Panc1 (cell line): ENCODE measurements around the gene MT1H. TPM values are rescaled to one million over a fixed set of nuclear protein-coding genes. Genes with fewer than 3 reads are reported as not detected.

Experiments used
- ATAC-seq: fragments of 200-7000 bp; cut with Tn5 transposase; 2 replicates; pipeline ENCODE4 v1.9.1; 2020; ENCODE audit warnings: mild to moderate bottlenecking, moderate library complexity
- BruUV-seq: library from RNA; stranded (reverse); fragments of 400-500 nt; replicated peaks from 2 replicates; lab custom pipeline; 2021; lab: Mats Ljungman, UMichigan
- CTCF ChIA-PET: fragments of 300-600 bp; sonication (Branson Sonifier 250); formaldehyde crosslinking; loops from one replicate; lab custom pipeline; 2022; ENCODE audit warnings: antibody characterized with exemption; lab: Charles Lee
- POLR2A ChIA-PET: fragments of 300-600 bp; sonication (Branson Sonifier 250); formaldehyde crosslinking; loops from one replicate; lab custom pipeline; 2022; ENCODE audit warnings: antibody characterized with exemption; lab: Charles Lee
- DNase-seq: peaks from one replicate; pipeline ENCODE4 v3.0.0-alpha.2; 2010; ENCODE audit warnings: low read depth, low spot score
- H3K27ac ChIP-seq: 2 replicates; pipeline ENCODE4 v1.5.1; 2011; ENCODE audit warnings: mild to moderate bottlenecking, low read length, inconsistent platforms
- H3K27me3 ChIP-seq: fragments of 200-500 bp; sonication (Bioruptor generic); 2 replicates; pipeline ENCODE4 v1.6.0; 2014; ENCODE audit warnings: low read length, inconsistent platforms; ENCODE audit not compliant: control insufficient read depth, insufficient read depth
- H3K36me3 ChIP-seq: fragments of 200-500 bp; sonication (Bioruptor generic); 2 replicates; pipeline ENCODE4 v1.5.1; 2014; ENCODE audit warnings: inconsistent platforms, mild to moderate bottlenecking, low read length, moderate library complexity; ENCODE audit not compliant: control insufficient read depth, insufficient read depth
- H3K4me1 ChIP-seq: 2 replicates; pipeline ENCODE4 v1.5.1; 2011; ENCODE audit warnings: inconsistent platforms, mild to moderate bottlenecking, low read length, moderate library complexity; ENCODE audit not compliant: control insufficient read depth, insufficient read depth
- H3K4me3 ChIP-seq, 2 experiments: 2 replicates each; pipeline ENCODE4 v1.5.1; 2011 to 2012; ENCODE audit warnings: low read depth in 2 of 2, low read length in 2 of 2, mild to moderate bottlenecking in 2 of 2, inconsistent platforms in 1 of 2, moderate library complexity in 1 of 2
- H3K9me3 ChIP-seq: fragments of 200-500 bp; sonication (Bioruptor generic); 2 replicates; pipeline ENCODE4 v1.5.1; 2014; ENCODE audit warnings: low read depth, mild to moderate bottlenecking, inconsistent platforms, low read length, moderate library complexity; ENCODE audit not compliant: control insufficient read depth, insufficient read depth
- POLR2AphosphoS5 ChIP-seq: IDR thresholded peaks from 2 replicates; pipeline ENCODE4 v1.6.1; 2012; ENCODE audit warnings: mild to moderate bottlenecking, low read depth, low read length, moderate library complexity
- REST ChIP-seq, 2 experiments: IDR thresholded peaks; 2 replicates each; pipeline ENCODE4 v1.6.1; 2011 to 2012; ENCODE audit warnings: low read depth in 2 of 2, control low read depth in 1 of 2, low read length in 1 of 2, mild to moderate bottlenecking in 1 of 2, moderate library complexity in 1 of 2; ENCODE audit not compliant: insufficient read depth in 1 of 2
- SIN3A ChIP-seq: IDR thresholded peaks from 2 replicates; pipeline ENCODE4 v1.6.1; 2012; ENCODE audit warnings: low read depth, mild to moderate bottlenecking, low read length, moderate library complexity, borderline replicate concordance; ENCODE audit not compliant: insufficient read depth
- TCF7L2 ChIP-seq: IDR thresholded peaks from 2 replicates; pipeline ENCODE4 v1.6.1; 2011; ENCODE audit warnings: mild to moderate bottlenecking, low read depth, low read length, inconsistent platforms
- in situ Hi-C: cut with HindIII; loops from 2 replicates; pipeline ENCODE4 v1.10.0; 2016; ENCODE audit warnings: low sequenced_read_pairs, low pct_unique_long_range_greater_than_20kb
- intact Hi-C: fragments of 100-400 bp; cut with micrococcal nuclease; formaldehyde crosslinking; loops from one replicate; pipeline ENCODE4 v1.10.0; 2022; ENCODE audit not compliant: unreplicated experiment
- total RNA-seq: library from RNA; stranded (reverse); gene quantifications from one replicate; pipeline ENCODE4 v1.2.1, GENCODE V29; 2021; ENCODE audit not compliant: unreplicated experiment
- TF ChIP-seq, protein P1 (sequence below): fragments of 450-650 bp; IDR thresholded peaks from 2 replicates; pipeline ENCODE4 v1.5.1; 2017; ENCODE audit warnings: mild to moderate bottlenecking

MT1H gene
- total RNA-seq, 1 experiment from 2014 or later: not detected

DNA sequence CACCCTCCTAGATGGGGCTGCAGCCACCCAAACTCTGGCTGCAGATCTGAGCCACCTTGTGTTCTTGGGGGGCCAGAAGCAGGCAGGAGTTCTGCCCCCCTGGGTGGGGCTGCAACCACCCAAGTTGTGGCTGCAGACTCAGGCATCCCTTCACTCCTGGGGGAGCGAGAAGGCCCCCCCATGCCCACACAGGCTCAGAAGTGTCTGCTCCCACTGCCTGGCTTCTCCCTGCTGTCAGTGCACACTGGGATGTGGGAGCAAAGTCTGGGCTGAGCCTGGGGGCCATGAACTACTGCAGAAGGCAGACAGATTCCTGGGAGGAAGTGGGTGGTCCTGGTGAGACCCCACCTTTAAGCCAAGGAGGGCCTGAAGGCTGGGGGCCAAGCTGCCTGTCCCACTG is 25.6 kb downstream of the MT1H start:
- DNase-seq (no peak), ATAC-seq (no peak)
- Histone ChIP-seq H3K27me3 (no peaks in the 10 kb centered on the region), H3K27ac (no peak overlapping the region), H3K4me1 (no peaks in the 10 kb centered on the region), H3K9me3 (peaks cover 3% of the 10 kb centered on the region; the same call in 1 of the 2 replicates), H3K36me3 (no peaks in the 10 kb centered on the region), H3K4me3 (no peak overlapping the region)
- ChIA-PET CTCF (no interaction called here), POLR2A (no interaction called here)
- TF ChIP-seq, protein P1, sequence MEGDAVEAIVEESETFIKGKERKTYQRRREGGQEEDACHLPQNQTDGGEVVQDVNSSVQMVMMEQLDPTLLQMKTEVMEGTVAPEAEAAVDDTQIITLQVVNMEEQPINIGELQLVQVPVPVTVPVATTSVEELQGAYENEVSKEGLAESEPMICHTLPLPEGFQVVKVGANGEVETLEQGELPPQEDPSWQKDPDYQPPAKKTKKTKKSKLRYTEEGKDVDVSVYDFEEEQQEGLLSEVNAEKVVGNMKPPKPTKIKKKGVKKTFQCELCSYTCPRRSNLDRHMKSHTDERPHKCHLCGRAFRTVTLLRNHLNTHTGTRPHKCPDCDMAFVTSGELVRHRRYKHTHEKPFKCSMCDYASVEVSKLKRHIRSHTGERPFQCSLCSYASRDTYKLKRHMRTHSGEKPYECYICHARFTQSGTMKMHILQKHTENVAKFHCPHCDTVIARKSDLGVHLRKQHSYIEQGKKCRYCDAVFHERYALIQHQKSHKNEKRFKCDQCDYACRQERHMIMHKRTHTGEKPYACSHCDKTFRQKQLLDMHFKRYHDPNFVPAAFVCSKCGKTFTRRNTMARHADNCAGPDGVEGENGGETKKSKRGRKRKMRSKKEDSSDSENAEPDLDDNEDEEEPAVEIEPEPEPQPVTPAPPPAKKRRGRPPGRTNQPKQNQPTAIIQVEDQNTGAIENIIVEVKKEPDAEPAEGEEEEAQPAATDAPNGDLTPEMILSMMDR: no peak
- no peak for TF ChIP-seq POLR2AphosphoS5
- no peak for TF ChIP-seq TCF7L2
- no peak for TF ChIP-seq SIN3A
- TF ChIP-seq REST (IDR thresholded peaks at IDR 0.05; ENCODE audit: insufficient read depth in 1 of 2, low read depth in 2 of 2, low read length in 1 of 2): no peak
- in situ Hi-C loops (no loop called here), intact Hi-C loops (no loop called here)
- no TSS peak for BruUV-seq

- intact Hi-C loops: no loop called here
- POLR2A ChIA-PET: no interaction called here
- ATAC-seq (no peak), DNase-seq (no peak)
- Histone ChIP-seq H3K27ac (no peak overlapping the region), H3K27me3 (no peaks in the 10 kb centered on the region), H3K4me3 (no peak overlapping the region), H3K9me3 (peaks cover 3% of the 10 kb centered on the region; the same call in 1 of the 2 replicates), H3K4me1 (no peaks in the 10 kb centered on the region), H3K36me3 (no peaks in the 10 kb centered on the region)
- TF ChIP-seq SIN3A (no peak), REST (IDR thresholded peaks at IDR 0.05; ENCODE audit: insufficient read depth in 1 of 2, low read depth in 2 of 2, low read length in 1 of 2) (no peak), POLR2AphosphoS5 (no peak), TCF7L2 (no peak)
- TF ChIP-seq, protein P1: no peak
- CTCF ChIA-PET: no interaction called here
- BruUV-seq: no TSS peak
- in situ Hi-C loops: no loop called here
Observed at GRCh38 chr16:56697456-56698155, 28.0 kb downstream of the MT1H start.
